ENCODE results near the gene BIRC7.

Gene BIRC7

GRCh38 chr20:63238514-63239125 lies 2.9 kb downstream of the BIRC7 start:
- no peak for DNase-seq (ENCODE audit: low read depth)
- no peak overlapping the region for H3K4me3 ChIP-seq (ENCODE audit: low read depth, low read length)
- TF ChIP-seq CTCF (IDR thresholded peaks at IDR 0.05; ENCODE audit: control insufficient read depth, extremely low read depth, insufficient read depth), result no peak

- DNase-seq (ENCODE audit: low read depth), result no peak
- TF ChIP-seq CTCF (IDR thresholded peaks at IDR 0.05; ENCODE audit: control insufficient read depth, extremely low read depth, insufficient read depth), result no peak
- no peak overlapping the region for H3K4me3 ChIP-seq (ENCODE audit: low read depth, low read length)
Observed at GRCh38 chr20:63239431-63239830, 3.7 kb downstream of the BIRC7 start.

- no peak for DNase-seq (ENCODE audit: low read depth)
- H3K4me3 ChIP-seq (ENCODE audit: low read depth, low read length), result no peak overlapping the region
- no peak for TF ChIP-seq CTCF (IDR thresholded peaks at IDR 0.05; ENCODE audit: control insufficient read depth, extremely low read depth, insufficient read depth)
Observed at GRCh38 chr20:63240004-63240403, 4.3 kb downstream of the BIRC7 start.

- TF ChIP-seq CTCF (IDR thresholded peaks at IDR 0.05; ENCODE audit: control insufficient read depth, extremely low read depth, insufficient read depth), result no peak
- no peak overlapping the region for H3K4me3 ChIP-seq (ENCODE audit: low read depth, low read length)
- no peak for DNase-seq (ENCODE audit: low read depth)
Observed at GRCh38 chr20:63241272-63241671, 5.6 kb downstream of the BIRC7 start.

- TF ChIP-seq CTCF (IDR thresholded peaks at IDR 0.05; ENCODE audit: control insufficient read depth, extremely low read depth, insufficient read depth), result no peak
- no peak for DNase-seq (ENCODE audit: low read depth)
- no peak overlapping the region for H3K4me3 ChIP-seq (ENCODE audit: low read depth, low read length)
Observed at GRCh38 chr20:63242736-63243135, 7.0 kb downstream of the BIRC7 start.

GRCh38 chr20:63243604-63244247 lies 8.0 kb downstream of the BIRC7 start:
- DNase-seq (ENCODE audit: low read depth), result no peak
- no peak overlapping the region for H3K4me3 ChIP-seq (ENCODE audit: low read depth, low read length)
- no peak for TF ChIP-seq CTCF (IDR thresholded peaks at IDR 0.05; ENCODE audit: control insufficient read depth, extremely low read depth, insufficient read depth)

GRCh38 chr20:63244468-63244867 lies 8.8 kb downstream of the BIRC7 start:
- H3K4me3 ChIP-seq (ENCODE audit: low read depth, low read length), result no peak overlapping the region
- DNase-seq (ENCODE audit: low read depth), result no peak
- TF ChIP-seq CTCF (IDR thresholded peaks at IDR 0.05; ENCODE audit: control insufficient read depth, extremely low read depth, insufficient read depth), result no peak
